CD8-positive, alpha-beta memory T cell (primary cell): ENCODE measurements around the gene OSBPL3. TPM values are rescaled to one million over a fixed set of nuclear protein-coding genes. Genes with fewer than 3 reads are reported as not detected.

Experiments
- CTCF ChIA-PET: fragments of 350-600 bp; sonication (Branson Sonifier 250); formaldehyde crosslinking; loops from one replicate; lab custom pipeline; 2021; ENCODE audit warnings: antibody characterized with exemption; lab: Charles Lee
- POLR2A ChIA-PET: fragments of 350-600 bp; sonication (Branson Sonifier 250); formaldehyde crosslinking; loops from one replicate; lab custom pipeline; 2021; ENCODE audit warnings: antibody characterized with exemption; lab: Charles Lee
- DNase-seq, 5 donors: peaks; one replicate each; pipeline versions ENCODE4 v3.0.0 to v3.0.0-alpha.2; 2020 to 2022; ENCODE audit warnings: mixed read lengths in 1 of 5
- H3K27ac ChIP-seq: one replicate; pipeline ENCODE4 v1.7.0; 2013; ENCODE audit warnings: low read depth, mild to moderate bottlenecking, low read length, moderate library complexity
- H3K27me3 ChIP-seq: 2 replicates; pipeline ENCODE4 v1.7.0; 2013; ENCODE audit warnings: low read length, mild to moderate bottlenecking; ENCODE audit not compliant: insufficient read depth, poor library complexity, severe bottlenecking
- H3K36me3 ChIP-seq: 2 replicates; pipeline ENCODE4 v1.7.0; 2013; ENCODE audit warnings: mild to moderate bottlenecking, low read length, moderate library complexity; ENCODE audit not compliant: insufficient read depth
- H3K4me1 ChIP-seq: 2 replicates; pipeline ENCODE4 v1.7.0; 2013; ENCODE audit warnings: mild to moderate bottlenecking, low read length, moderate library complexity; ENCODE audit not compliant: insufficient read depth
- H3K4me3 ChIP-seq: 2 replicates; pipeline ENCODE4 v1.7.0; 2013; ENCODE audit warnings: mild to moderate bottlenecking, low read length
- H3K9me3 ChIP-seq: 2 replicates; pipeline ENCODE4 v1.7.0; 2013; ENCODE audit warnings: mild to moderate bottlenecking, low read length
- H3K27ac Mint-ChIP-seq, 8 donors: one replicate each; pipeline ENCODE4 v1.8.0; 2020 to 2021; ENCODE audit warnings: mixed read lengths in 8 of 8, mild to moderate bottlenecking in 6 of 8, inconsistent platforms in 3 of 8, moderate library complexity in 3 of 8
- H3K27me3 Mint-ChIP-seq, 2 donors: one replicate each; pipeline ENCODE4 v1.8.0; 2020 to 2021; ENCODE audit warnings: mixed read lengths in 2 of 2, mild to moderate bottlenecking in 1 of 2, moderate library complexity in 1 of 2
- H3K36me3 Mint-ChIP-seq, 3 donors: one replicate each; pipeline ENCODE4 v1.8.0; 2020 to 2021; ENCODE audit warnings: mixed read lengths in 3 of 3, inconsistent platforms in 1 of 3, mild to moderate bottlenecking in 1 of 3
- H3K4me1 Mint-ChIP-seq, 3 donors: one replicate each; pipeline ENCODE4 v1.8.0; 2020 to 2021; ENCODE audit warnings: mixed read lengths in 3 of 3, inconsistent platforms in 1 of 3, mild to moderate bottlenecking in 1 of 3
- H3K4me3 Mint-ChIP-seq, 7 donors: one replicate each; pipeline ENCODE4 v1.8.0; 2020 to 2021; ENCODE audit warnings: mixed read lengths in 7 of 7, mild to moderate bottlenecking in 6 of 7, moderate library complexity in 4 of 7, inconsistent platforms in 2 of 7
- H3K9me3 Mint-ChIP-seq, 5 donors: one replicate each; pipeline ENCODE4 v1.8.0; 2020 to 2022; ENCODE audit warnings: mixed read lengths in 5 of 5, mild to moderate bottlenecking in 3 of 5, moderate library complexity in 2 of 5, inconsistent platforms in 1 of 5
- polyA plus RNA-seq: library from polyadenylated mRNA; unstranded; fragments of 300-500 nt; fragmentation: Illumina TruSeq; gene quantifications from one replicate; pipeline ENCODE4 v1.2.3, GENCODE V29; 2021
- total RNA-seq, 2 experiments: library from RNA; stranded (reverse); gene quantifications; one replicate each; pipeline ENCODE4 v1.2.3, GENCODE V29; 2021

Gene OSBPL3
- total and polyA plus RNA-seq, 3 experiments from 2014 or later, result 16.4 to 72.5 (median 71.7) TPM

DNA sequence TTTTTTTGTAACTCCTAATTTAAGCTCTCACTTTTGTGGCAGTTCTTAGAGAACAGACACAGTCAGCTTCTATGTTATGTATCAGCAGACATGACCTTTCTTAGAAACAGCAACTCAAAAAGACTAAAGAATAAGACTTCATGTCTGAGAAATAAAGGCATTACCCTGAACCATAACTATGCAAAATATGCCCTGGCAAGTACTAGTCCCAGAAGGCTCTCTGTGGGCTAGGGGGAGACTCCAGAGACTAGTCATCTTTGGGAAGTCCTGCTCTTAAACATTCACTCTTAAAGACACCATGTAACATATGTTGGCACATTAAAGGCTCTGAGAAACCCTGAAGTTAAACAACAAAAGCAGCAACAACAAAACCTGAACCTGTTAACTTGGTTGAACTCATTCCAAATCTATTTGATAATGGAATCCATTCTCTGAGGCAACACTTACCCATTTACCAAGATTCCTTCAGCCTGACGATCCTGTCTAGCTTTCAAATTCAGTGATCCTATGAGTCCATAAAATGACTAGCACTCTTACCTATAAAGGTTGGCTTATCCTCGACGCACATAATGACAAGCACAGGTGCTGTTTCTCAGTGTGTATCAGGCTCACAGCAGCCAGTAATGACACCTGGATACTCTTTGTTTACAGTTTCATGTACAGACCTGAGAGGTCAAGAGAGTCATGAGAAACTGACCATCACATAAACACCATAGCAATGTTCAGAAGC is 62.3 kb downstream of the OSBPL3 start:
- Mint-ChIP-seq H3K27ac (peak overlapping the region in 2 of 8 donors; percentile 13 to 21), H3K9me3 (no peaks in the 10 kb centered on the region), H3K4me3 (no peak overlapping the region), H3K27me3 (no peaks in the 10 kb centered on the region), H3K4me1 (peaks cover 71 to 94% (median 82%) of the 10 kb centered on the region in 3 donors), H3K36me3 (peaks cover 0 to 2% (median 0%) of the 10 kb centered on the region in 3 donors)
- H3K36me3 ChIP-seq, result no peaks in the 10 kb centered on the region
- no peak overlapping the region for H3K4me3 ChIP-seq
- H3K4me1 ChIP-seq, result peaks cover 29% of the 10 kb centered on the region
- no peak for DNase-seq
- H3K27ac ChIP-seq, result no peak overlapping the region
- ChIA-PET POLR2A (no interaction called here), CTCF (interaction anchor here (1.0 to 1.6 kb wide), 2 partner anchors 60 to 62 kb away, joined by 3 read pairs; partner anchors contain the start of gene OSBPL3)
- H3K27me3 ChIP-seq, result no peaks in the 10 kb centered on the region
- H3K9me3 ChIP-seq, result no peaks in the 10 kb centered on the region

- Histone ChIP-seq H3K36me3 (no peaks in the 10 kb centered on the region), H3K27ac (no peak overlapping the region), H3K4me3 (no peak overlapping the region), H3K27me3 (no peaks in the 10 kb centered on the region), H3K4me1 (peaks cover 30% of the 10 kb centered on the region), H3K9me3 (no peaks in the 10 kb centered on the region)
- Mint-ChIP-seq H3K27ac (no peak overlapping the region), H3K27me3 (no peaks in the 10 kb centered on the region), H3K36me3 (peaks cover 0 to 2% (median 0%) of the 10 kb centered on the region in 3 donors), H3K4me1 (peaks cover 60 to 94% (median 82%) of the 10 kb centered on the region in 3 donors), H3K9me3 (no peaks in the 10 kb centered on the region), H3K4me3 (peak overlapping the region in 1 of 7 donors; percentile 27)
- ChIA-PET CTCF (no interaction called here), POLR2A (no interaction called here)
- DNase-seq, result no peak
Observed at GRCh38 chr7:24916463-24917040, 63.4 kb downstream of the OSBPL3 start.

DNA sequence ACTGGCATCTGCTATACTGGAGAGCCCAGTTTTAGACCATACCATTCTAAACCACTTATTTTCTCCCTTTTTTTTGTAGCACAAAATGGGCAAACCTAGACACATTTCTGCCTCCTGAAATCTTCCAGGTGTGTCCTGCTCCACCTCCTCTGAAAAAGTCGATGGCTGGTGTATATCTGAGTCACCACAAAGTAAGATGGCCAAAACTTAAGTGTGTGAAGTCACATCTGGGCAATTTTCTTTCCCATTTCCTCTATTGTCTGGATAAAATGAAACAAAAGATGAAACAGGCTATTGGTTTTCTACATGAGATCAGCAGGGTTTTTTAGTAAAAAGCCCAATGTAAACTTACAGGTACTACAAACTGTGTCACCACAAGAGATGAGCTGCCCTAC is 65.5 kb downstream of the OSBPL3 start:
- peaks cover 39 to 93% (median 81%) of the 10 kb centered on the region in 3 donors for H3K4me1 Mint-ChIP-seq
- peaks cover 0 to 2% (median 0%) of the 10 kb centered on the region in 3 donors for H3K36me3 Mint-ChIP-seq
- H3K9me3 Mint-ChIP-seq, result no peaks in the 10 kb centered on the region
- H3K27ac ChIP-seq, result no peak overlapping the region
- POLR2A ChIA-PET, result no interaction called here
- no peak overlapping the region for H3K4me3 ChIP-seq
- no peaks in the 10 kb centered on the region for H3K36me3 ChIP-seq
- H3K27me3 Mint-ChIP-seq, result no peaks in the 10 kb centered on the region
- CTCF ChIA-PET, result interaction anchor here (0.7 kb wide), 2 partner anchors 65 to 94 kb away, joined by 3 read pairs; no protein-coding TSS in a partner anchor
- H3K27ac Mint-ChIP-seq, result peak overlapping the region in 2 of 8 donors; percentile 44 to 72
- H3K4me1 ChIP-seq, result peaks cover 44% of the 10 kb centered on the region
- H3K27me3 ChIP-seq, result no peaks in the 10 kb centered on the region
- DNase-seq, result no peak
- no peaks in the 10 kb centered on the region for H3K9me3 ChIP-seq
- H3K4me3 Mint-ChIP-seq, result peak overlapping the region in 3 of 7 donors; percentile 18 to 45 (median 28)

GRCh38 chr7:24913801-24914464 is 66.0 kb downstream of the OSBPL3 start:
- peaks cover 49% of the 10 kb centered on the region for H3K4me1 ChIP-seq
- no peaks in the 10 kb centered on the region for H3K9me3 ChIP-seq
- Mint-ChIP-seq H3K4me1 (peaks cover 34 to 88% (median 75%) of the 10 kb centered on the region in 3 donors), H3K36me3 (peaks cover 0 to 2% (median 0%) of the 10 kb centered on the region in 3 donors), H3K4me3 (peak overlapping the region in 4 of 7 donors; percentile 14 to 64 (median 59)), H3K27ac (peak overlapping the region in 4 of 8 donors; percentile 30 to 83 (median 80)), H3K27me3 (no peaks in the 10 kb centered on the region), H3K9me3 (no peaks in the 10 kb centered on the region)
- ChIA-PET POLR2A (no interaction called here), CTCF (interaction anchor here (0.8 kb wide), 1 partner anchor 93 kb away, joined by 3 read pairs; no protein-coding TSS in a partner anchor)
- no peak overlapping the region for H3K4me3 ChIP-seq
- no peaks in the 10 kb centered on the region for H3K36me3 ChIP-seq
- no peaks in the 10 kb centered on the region for H3K27me3 ChIP-seq
- H3K27ac ChIP-seq, result no peak overlapping the region
- no peak for DNase-seq

DNA sequence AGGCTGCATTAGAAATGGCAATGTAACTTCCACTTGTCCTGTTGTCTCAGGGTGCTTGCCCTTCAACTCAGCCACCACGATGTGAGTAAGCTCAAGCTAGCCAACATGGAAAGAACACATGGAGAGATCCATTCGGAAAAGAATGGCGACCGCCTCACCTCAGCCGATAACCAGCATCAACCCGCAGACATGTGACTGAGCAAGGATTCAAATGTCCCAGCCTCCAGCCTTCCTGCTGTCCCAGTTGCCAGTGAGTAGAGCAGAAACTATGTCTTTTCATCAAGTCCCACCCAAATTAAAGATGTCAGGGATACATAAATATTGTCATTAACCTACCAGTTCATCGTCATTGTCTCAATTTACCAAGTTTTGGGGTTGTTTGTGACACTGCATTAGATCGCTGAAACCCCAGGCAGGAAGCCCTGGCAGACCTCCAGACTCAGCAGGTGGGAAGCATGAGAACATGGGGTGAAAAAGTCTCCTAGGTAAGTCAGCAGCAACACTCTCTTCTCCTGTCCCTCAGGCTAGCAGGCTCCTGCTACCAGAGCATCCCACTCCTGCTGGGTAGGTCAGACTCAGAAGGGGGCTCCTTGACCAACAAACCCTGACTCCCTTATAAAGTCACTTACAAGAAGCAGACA is 67.0 kb downstream of the OSBPL3 start:
- peaks cover 0 to 2% (median 0%) of the 10 kb centered on the region in 3 donors for H3K36me3 Mint-ChIP-seq
- DNase-seq, result peak in 1 of 5 donors; percentile 51

DNA sequence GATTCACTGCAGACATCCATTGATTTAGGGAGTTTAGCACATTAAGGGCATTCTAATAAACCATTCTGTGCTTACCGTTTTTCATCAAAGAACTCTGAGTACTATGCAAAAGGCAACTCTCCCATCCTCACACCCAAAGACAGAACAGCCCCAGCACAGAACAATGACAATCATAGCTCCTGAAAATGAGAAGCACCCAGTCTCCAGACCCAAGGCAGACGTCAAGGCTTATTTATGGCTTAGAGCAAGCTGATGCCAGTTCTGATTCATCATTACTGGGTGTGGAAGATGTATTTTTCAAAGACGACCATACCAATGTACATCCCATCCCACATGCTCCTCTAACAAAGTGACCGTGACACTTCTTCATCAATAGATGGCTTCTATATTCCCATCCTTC is 67.6 kb downstream of the OSBPL3 start:
- DNase-seq, result no peak
- no peaks in the 10 kb centered on the region for H3K27me3 Mint-ChIP-seq
- H3K4me3 Mint-ChIP-seq, result peak overlapping the region in 5 of 7 donors; percentile 39 to 64 (median 56)
- H3K9me3 ChIP-seq, result no peaks in the 10 kb centered on the region
- H3K4me1 ChIP-seq, result peaks cover 64% of the 10 kb centered on the region
- H3K27me3 ChIP-seq, result no peaks in the 10 kb centered on the region
- H3K4me1 Mint-ChIP-seq, result peaks cover 18 to 73% (median 62%) of the 10 kb centered on the region in 3 donors
- H3K27ac ChIP-seq, result no peak overlapping the region
- H3K27ac Mint-ChIP-seq, result peak overlapping the region in 6 of 8 donors; percentile 30 to 83 (median 64)
- POLR2A ChIA-PET, result interaction anchor here (1.3 to 2.3 kb wide), 2 partner anchors 14 to 67 kb away, joined by 4 to 12 read pairs; partner anchors contain the start of gene OSBPL3
- no peaks in the 10 kb centered on the region for H3K9me3 Mint-ChIP-seq
- H3K36me3 Mint-ChIP-seq, result peaks cover 0 to 2% (median 0%) of the 10 kb centered on the region in 3 donors
- no peaks in the 10 kb centered on the region for H3K36me3 ChIP-seq
- H3K4me3 ChIP-seq, result no peak overlapping the region
- CTCF ChIA-PET, result interaction anchor here (1.1 to 3.6 kb wide), 3 partner anchors 59 to 100 kb away, joined by 3 to 19 read pairs (median 3); no protein-coding TSS in a partner anchor

More for the DNA sequence above, 67.0 kb downstream of the OSBPL3 start:
- H3K4me1 Mint-ChIP-seq, result peaks cover 24 to 78% (median 68%) of the 10 kb centered on the region in 3 donors
- no peaks in the 10 kb centered on the region for H3K9me3 Mint-ChIP-seq
- no peaks in the 10 kb centered on the region for H3K27me3 Mint-ChIP-seq
- ChIA-PET CTCF (no interaction called here), POLR2A (no interaction called here)
- Histone ChIP-seq H3K9me3 (no peaks in the 10 kb centered on the region), H3K27me3 (no peaks in the 10 kb centered on the region), H3K4me3 (peak overlapping the region; percentile 3), H3K36me3 (no peaks in the 10 kb centered on the region), H3K4me1 (peaks cover 59% of the 10 kb centered on the region), H3K27ac (no peak overlapping the region)
- peak overlapping the region; percentile 8 to 71 (median 56) for H3K4me3 Mint-ChIP-seq
- peak overlapping the region in 6 of 8 donors; percentile 30 to 83 (median 64) for H3K27ac Mint-ChIP-seq

- peak overlapping the region; percentile 26 for H3K4me3 ChIP-seq
- Mint-ChIP-seq H3K4me1 (peaks cover 6 to 62% (median 53%) of the 10 kb centered on the region in 3 donors), H3K4me3 (peak overlapping the region; percentile 38 to 81 (median 69)), H3K9me3 (no peaks in the 10 kb centered on the region), H3K27me3 (no peaks in the 10 kb centered on the region), H3K27ac (peak overlapping the region; percentile 62 to 97 (median 88)), H3K36me3 (peaks cover 0 to under 1% (median 0%) of the 10 kb centered on the region in 3 donors)
- no peaks in the 10 kb centered on the region for H3K9me3 ChIP-seq
- CTCF ChIA-PET, result interaction anchor here (1.1 to 3.6 kb wide), 6 partner anchors 60 to 159 kb away, joined by 3 to 26 read pairs (median 6); partner anchors contain the start of gene OSBPL3
- peak in 3 of 5 donors; percentile 35 to 51 (median 50) for DNase-seq
- H3K27ac ChIP-seq, result peak overlapping the region; percentile 10
- peaks cover 76% of the 10 kb centered on the region for H3K4me1 ChIP-seq
- no peaks in the 10 kb centered on the region for H3K36me3 ChIP-seq
- no peaks in the 10 kb centered on the region for H3K27me3 ChIP-seq
- POLR2A ChIA-PET, result interaction anchor here (0.7 to 2.3 kb wide), 5 partner anchors 12 to 118 kb away, joined by 3 to 12 read pairs (median 4); partner anchors contain the start of gene OSBPL3
Observed at GRCh38 chr7:24911213-24911603, 68.8 kb downstream of the OSBPL3 start.
